HepG2 (cell line): ENCODE results near the gene NCAPD2. TPM values are rescaled to one million over a fixed set of nuclear protein-coding genes. Genes with fewer than 3 reads are reported as not detected.

Source experiments
- DPF2 ChIP-seq: sonication (generic); formaldehyde crosslinking; IDR thresholded peaks from 2 replicates; pipeline ENCODE4 v1.4.0; 2020; ENCODE audit warnings: mild to moderate bottlenecking, low read depth, missing genetic modification reagents, borderline replicate concordance
- KAT2B ChIP-seq: fragments of 150-350 bp; IDR thresholded peaks from 2 replicates; pipeline ENCODE4 v1.6.1; 2014; ENCODE audit warnings: low read depth, low read length, borderline replicate concordance
- MAFG ChIP-seq: sonication (generic); formaldehyde crosslinking; IDR thresholded peaks from 2 replicates; pipeline ENCODE4 v1.5.1; 2020; ENCODE audit warnings: mild to moderate bottlenecking, missing genetic modification reagents
- PCBP2 ChIP-seq: fragments of 200-400 bp; formaldehyde crosslinking; optimal IDR thresholded peaks from 2 replicates; pipeline ENCODE3; 2018; ENCODE audit warnings: low read length, low read depth; ENCODE audit not compliant: poor library complexity, severe bottlenecking
- POLR2G ChIP-seq: fragments of 200-400 bp; formaldehyde crosslinking; IDR thresholded peaks from 2 replicates; pipeline ENCODE4 v1.6.1; 2018; ENCODE audit warnings: mild to moderate bottlenecking, low read depth, low read length, moderate library complexity
- SP4 ChIP-seq: sonication (generic); formaldehyde crosslinking; IDR thresholded peaks from 2 replicates; pipeline ENCODE4 v1.8.1; 2023; ENCODE audit warnings: mild to moderate bottlenecking, missing genetic modification reagents
- WIZ ChIP-seq: sonication (generic); formaldehyde crosslinking; IDR thresholded peaks from 2 replicates; pipeline ENCODE4 v1.5.1; 2020; ENCODE audit warnings: mild to moderate bottlenecking, missing genetic modification reagents
- ZNF160 ChIP-seq: sonication (generic); formaldehyde crosslinking; IDR thresholded peaks from 2 replicates; pipeline ENCODE4 v1.8.0; 2022; ENCODE audit warnings: mild to moderate bottlenecking, inconsistent platforms, missing genetic modification reagents
- ZNF264 ChIP-seq: sonication (generic); formaldehyde crosslinking; IDR thresholded peaks from 2 replicates; pipeline ENCODE4 v1.4.0; 2020; ENCODE audit warnings: missing genetic modification reagents
- ZNF614 ChIP-seq: IDR thresholded peaks from 2 replicates; pipeline ENCODE4 v1.6.1; 2018; ENCODE audit warnings: missing biosample characterization, missing genetic modification reagents, inconsistent platforms, borderline replicate concordance
- ZNF761 ChIP-seq: sonication (generic); formaldehyde crosslinking; conservative IDR thresholded peaks from 2 replicates; pipeline ENCODE4 v1.4.0; 2020; ENCODE audit warnings: mild to moderate bottlenecking, missing genetic modification reagents
- polyA plus RNA-seq, 8 experiments: library from polyadenylated mRNA; depleted of rRNA in 3 of 8; stranded (reverse) in 7 of 8; unstranded in 1 of 8; fragments of >200 nt; fragmentation: Illumina TruSeq in 4 of 8; extraction: Trizol in 4 of 8; gene quantifications; 2 replicates each; pipeline versions ENCODE4 v1.2.1 to v1.2.3, GENCODE V29; 2011 to 2016; ENCODE audit warnings: low read depth in 4 of 8, missing spikeins in 1 of 8, mixed read lengths in 1 of 8; ENCODE audit not compliant: insufficient read depth in 1 of 8
- total RNA-seq, 5 experiments: library from RNA; depleted of rRNA; stranded (reverse); fragments of >200 nt; fragmentation: Illumina TruSeq; extraction: Trizol; gene quantifications; 2 replicates each; pipeline ENCODE4 v1.2.3, GENCODE V29; 2016; ENCODE audit warnings: low read depth in 1 of 5
- TF ChIP-seq, protein P1 (sequence below): sonication (generic); formaldehyde crosslinking; IDR thresholded peaks from 2 replicates; pipeline ENCODE4 v1.4.0; 2020; ENCODE audit warnings: mild to moderate bottlenecking, missing genetic modification reagents
- TF ChIP-seq, protein P2 (sequence below): sonication (generic); formaldehyde crosslinking; IDR thresholded peaks from 2 replicates; pipeline ENCODE4 v1.5.0; 2020; ENCODE audit warnings: mild to moderate bottlenecking, missing genetic modification reagents
- TF ChIP-seq, protein P3 (sequence below): sonication (generic); formaldehyde crosslinking; IDR thresholded peaks from 2 replicates; pipeline ENCODE4 v1.4.0; 2020; ENCODE audit warnings: missing genetic modification reagents
- TF ChIP-seq, protein P4 (sequence below): sonication (generic); formaldehyde crosslinking; IDR thresholded peaks from 2 replicates; pipeline ENCODE4 v1.8.0; 2022; ENCODE audit warnings: mild to moderate bottlenecking, missing genetic modification reagents, borderline replicate concordance
- TF ChIP-seq, protein P5 (sequence below): sonication (generic); formaldehyde crosslinking; IDR thresholded peaks from 2 replicates; pipeline ENCODE4 v1.8.0; 2023; ENCODE audit warnings: mild to moderate bottlenecking, missing genetic modification reagents

The NCAPD2 gene
- total and polyA plus RNA-seq, 2 of the 13 experiments (the other 11 are each of a cell fraction or from before 2014, with no cell fraction given) = 51.1 to 65.6 TPM

DNA sequence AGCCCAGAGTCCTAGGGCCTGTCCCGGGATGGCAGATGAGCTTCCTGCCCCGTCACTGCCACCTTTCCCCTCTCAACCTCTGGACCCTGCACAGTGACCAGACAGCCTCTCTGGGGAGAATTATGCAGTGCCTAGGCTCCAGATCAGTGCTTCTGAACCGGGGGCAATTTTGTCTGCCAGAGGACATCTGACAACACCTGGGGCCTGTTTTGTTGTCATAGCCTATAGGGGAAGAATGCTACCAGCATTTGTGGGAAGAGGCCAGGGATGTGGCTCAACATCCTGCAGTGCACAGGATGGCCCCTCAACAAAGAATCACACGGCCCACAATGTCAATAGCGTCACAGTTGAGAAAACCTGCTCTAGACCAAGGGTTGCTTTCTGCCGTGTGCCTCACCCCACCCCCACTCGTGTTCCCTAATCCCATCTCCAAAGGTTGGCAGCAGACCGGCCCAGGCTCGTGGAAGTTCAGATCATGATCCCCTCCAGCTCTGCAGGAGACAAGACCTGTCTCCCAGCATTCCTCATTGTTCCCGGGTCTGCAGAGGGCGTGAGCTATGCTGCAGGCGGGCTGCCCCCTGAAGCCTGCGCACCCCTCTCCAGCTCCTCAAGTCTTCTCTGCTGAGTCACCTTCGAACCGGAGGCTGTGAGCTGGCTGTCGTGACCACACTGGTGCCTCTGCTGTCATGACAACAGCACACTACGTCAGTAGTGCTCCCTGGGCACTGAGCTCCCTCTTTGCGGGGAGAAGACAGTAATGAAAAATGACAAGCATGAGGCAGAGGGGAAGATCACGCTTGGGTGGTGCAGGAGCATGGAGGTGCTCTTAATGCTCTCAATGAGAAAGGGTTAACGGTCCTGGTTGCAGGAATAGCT, 38.4 kb downstream of the NCAPD2 start (continued):
- TF ChIP-seq, protein P1, sequence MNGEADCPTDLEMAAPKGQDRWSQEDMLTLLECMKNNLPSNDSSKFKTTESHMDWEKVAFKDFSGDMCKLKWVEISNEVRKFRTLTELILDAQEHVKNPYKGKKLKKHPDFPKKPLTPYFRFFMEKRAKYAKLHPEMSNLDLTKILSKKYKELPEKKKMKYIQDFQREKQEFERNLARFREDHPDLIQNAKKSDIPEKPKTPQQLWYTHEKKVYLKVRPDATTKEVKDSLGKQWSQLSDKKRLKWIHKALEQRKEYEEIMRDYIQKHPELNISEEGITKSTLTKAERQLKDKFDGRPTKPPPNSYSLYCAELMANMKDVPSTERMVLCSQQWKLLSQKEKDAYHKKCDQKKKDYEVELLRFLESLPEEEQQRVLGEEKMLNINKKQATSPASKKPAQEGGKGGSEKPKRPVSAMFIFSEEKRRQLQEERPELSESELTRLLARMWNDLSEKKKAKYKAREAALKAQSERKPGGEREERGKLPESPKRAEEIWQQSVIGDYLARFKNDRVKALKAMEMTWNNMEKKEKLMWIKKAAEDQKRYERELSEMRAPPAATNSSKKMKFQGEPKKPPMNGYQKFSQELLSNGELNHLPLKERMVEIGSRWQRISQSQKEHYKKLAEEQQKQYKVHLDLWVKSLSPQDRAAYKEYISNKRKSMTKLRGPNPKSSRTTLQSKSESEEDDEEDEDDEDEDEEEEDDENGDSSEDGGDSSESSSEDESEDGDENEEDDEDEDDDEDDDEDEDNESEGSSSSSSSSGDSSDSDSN = peak; percentile 42; the same call in 1 of the 2 replicates
- TF ChIP-seq ZNF264 (CRISPR knock-in tag) (0 out of 2 replicates have a peak, but pooled peaks have one; percentile 55), KAT2B (no peak), ZNF614 (CRISPR knock-in tag) (peak; percentile 32; the same call in 1 of the 2 replicates), POLR2G (peak; percentile 69), SP4 (CRISPR knock-in tag) (peak; percentile 70; the same call in 1 of the 2 replicates), ZNF761 (CRISPR knock-in tag) (0 out of 2 replicates have a peak, but pooled peaks have one; percentile 70), ZNF160 (0 out of 2 replicates have a peak, but pooled peaks have one; percentile 63), WIZ (CRISPR knock-in tag) (no peak), MAFG (CRISPR knock-in tag) (peak; percentile 75; the same call in 1 of the 2 replicates), PCBP2 (no peak), DPF2 (CRISPR knock-in tag) (0 out of 2 replicates have a peak, but pooled peaks have one; percentile 22)
- TF ChIP-seq, protein P2, sequence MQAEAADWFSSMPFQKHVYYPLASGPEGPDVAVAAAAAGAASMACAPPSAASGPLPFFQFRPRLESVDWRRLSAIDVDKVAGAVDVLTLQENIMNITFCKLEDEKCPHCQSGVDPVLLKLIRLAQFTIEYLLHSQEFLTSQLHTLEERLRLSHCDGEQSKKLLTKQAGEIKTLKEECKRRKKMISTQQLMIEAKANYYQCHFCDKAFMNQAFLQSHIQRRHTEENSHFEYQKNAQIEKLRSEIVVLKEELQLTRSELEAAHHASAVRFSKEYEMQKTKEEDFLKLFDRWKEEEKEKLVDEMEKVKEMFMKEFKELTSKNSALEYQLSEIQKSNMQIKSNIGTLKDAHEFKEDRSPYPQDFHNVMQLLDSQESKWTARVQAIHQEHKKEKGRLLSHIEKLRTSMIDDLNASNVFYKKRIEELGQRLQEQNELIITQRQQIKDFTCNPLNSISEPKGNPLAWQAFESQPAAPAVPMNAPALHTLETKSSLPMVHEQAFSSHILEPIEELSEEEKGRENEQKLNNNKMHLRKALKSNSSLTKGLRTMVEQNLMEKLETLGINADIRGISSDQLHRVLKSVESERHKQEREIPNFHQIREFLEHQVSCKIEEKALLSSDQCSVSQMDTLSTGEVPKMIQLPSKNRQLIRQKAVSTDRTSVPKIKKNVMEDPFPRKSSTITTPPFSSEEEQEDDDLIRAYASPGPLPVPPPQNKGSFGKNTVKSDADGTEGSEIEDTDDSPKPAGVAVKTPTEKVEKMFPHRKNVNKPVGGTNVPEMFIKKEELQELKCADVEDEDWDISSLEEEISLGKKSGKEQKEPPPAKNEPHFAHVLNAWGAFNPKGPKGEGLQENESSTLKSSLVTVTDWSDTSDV = no peak
- TF ChIP-seq, protein P3, sequence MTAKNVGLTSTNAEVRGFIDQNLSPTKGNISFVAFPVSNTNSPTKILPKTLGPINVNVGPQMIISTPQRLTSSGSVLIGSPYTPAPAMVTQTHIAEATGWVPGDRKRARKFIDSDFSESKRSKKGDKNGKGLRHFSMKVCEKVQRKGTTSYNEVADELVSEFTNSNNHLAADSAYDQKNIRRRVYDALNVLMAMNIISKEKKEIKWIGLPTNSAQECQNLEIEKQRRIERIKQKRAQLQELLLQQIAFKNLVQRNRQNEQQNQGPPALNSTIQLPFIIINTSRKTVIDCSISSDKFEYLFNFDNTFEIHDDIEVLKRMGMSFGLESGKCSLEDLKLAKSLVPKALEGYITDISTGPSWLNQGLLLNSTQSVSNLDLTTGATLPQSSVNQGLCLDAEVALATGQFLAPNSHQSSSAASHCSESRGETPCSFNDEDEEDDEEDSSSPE (CRISPR knock-in tag) = peak; percentile 41; the same call in 1 of the 2 replicates
- TF ChIP-seq, protein P4, sequence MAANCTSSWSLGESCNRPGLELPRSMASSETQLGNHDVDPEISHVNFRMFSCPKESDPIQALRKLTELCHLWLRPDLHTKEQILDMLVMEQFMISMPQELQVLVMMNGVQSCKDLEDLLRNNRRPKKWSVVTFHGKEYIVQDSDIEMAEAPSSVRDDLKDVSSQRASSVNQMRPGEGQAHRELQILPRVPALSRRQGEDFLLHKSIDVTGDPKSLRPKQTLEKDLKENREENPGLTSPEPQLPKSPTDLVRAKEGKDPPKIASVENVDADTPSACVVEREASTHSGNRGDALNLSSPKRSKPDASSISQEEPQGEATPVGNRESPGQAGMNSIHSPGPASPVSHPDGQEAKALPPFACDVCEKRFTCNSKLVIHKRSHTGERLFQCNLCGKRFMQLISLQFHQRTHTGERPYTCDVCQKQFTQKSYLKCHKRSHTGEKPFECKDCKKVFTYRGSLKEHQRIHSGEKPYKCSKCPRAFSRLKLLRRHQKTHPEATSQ = peak; percentile 92; the same call in 1 of the 2 replicates
- TF ChIP-seq, protein P5, sequence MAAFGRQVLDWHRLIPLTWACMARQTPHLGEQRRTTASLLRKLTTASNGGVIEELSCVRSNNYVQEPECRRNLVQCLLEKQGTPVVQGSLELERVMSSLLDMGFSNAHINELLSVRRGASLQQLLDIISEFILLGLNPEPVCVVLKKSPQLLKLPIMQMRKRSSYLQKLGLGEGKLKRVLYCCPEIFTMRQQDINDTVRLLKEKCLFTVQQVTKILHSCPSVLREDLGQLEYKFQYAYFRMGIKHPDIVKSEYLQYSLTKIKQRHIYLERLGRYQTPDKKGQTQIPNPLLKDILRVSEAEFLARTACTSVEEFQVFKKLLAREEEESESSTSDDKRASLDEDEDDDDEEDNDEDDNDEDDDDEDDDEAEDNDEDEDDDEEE = 0 out of 2 replicates have a peak, but pooled peaks have one; percentile 21
